H1 (cell line): ENCODE results near the gene GSTM2. TPM values are rescaled to one million over a fixed set of nuclear protein-coding genes. Genes with fewer than 3 reads are reported as not detected.

Source experiments
- CTCF ChIA-PET: fragments of 300-600 bp; sonication (Branson Sonifier 250); formaldehyde crosslinking; loops from one replicate; lab custom pipeline; 2021; ENCODE audit not compliant: partially characterized antibody; lab: Charles Lee
- POLR2A ChIA-PET: fragments of 300-600 bp; sonication (Branson Sonifier 250); formaldehyde crosslinking; loops from one replicate; lab custom pipeline; 2021; ENCODE audit warnings: inconsistent platforms; ENCODE audit not compliant: partially characterized antibody; lab: Charles Lee
- DNase-seq, 2 experiments: peaks; one replicate each; pipeline versions ENCODE4 v3.0.0 to v3.0.0-alpha.2; 2010 to 2022; ENCODE audit warnings: low spot score in 2 of 2, low read depth in 1 of 2, mixed read lengths in 1 of 2
- FAIRE-seq: peaks from 2 replicates; lab custom pipeline; 2011; peaks lifted over from hg19 to GRCh38; lab: Jason Lieb, UNC
- H2AFZ ChIP-seq: 2 replicates; pipeline ENCODE4 v1.8.1; 2012; ENCODE audit warnings: low read length, inconsistent platforms
- H2AK5ac ChIP-seq: 2 replicates; pipeline ENCODE4 v1.6.1; 2013; ENCODE audit warnings: low read depth, low read length
- H2BK120ac ChIP-seq: replicated peaks from 2 replicates; pipeline ENCODE3; 2013; ENCODE audit warnings: low read depth, low read length, inconsistent platforms
- H2BK12ac ChIP-seq: 2 replicates; pipeline ENCODE4 v1.6.1; 2013; ENCODE audit warnings: low read depth, low read length
- H2BK15ac ChIP-seq: 2 replicates; pipeline ENCODE4 v1.6.1; 2013; ENCODE audit warnings: low read length
- H2BK20ac ChIP-seq: 2 replicates; pipeline ENCODE4 v1.6.1; 2013; ENCODE audit warnings: low read length
- H2BK5ac ChIP-seq: 2 replicates; pipeline ENCODE4 v1.6.1; 2013; ENCODE audit warnings: low read depth, low read length
- H3K14ac ChIP-seq: 2 replicates; pipeline ENCODE4 v1.6.1; 2013; ENCODE audit warnings: inconsistent platforms; ENCODE audit not compliant: insufficient read length
- H3K18ac ChIP-seq: 2 replicates; pipeline ENCODE4 v1.6.1; 2013; ENCODE audit warnings: low read length; ENCODE audit errors: extremely low read depth
- H3K23ac ChIP-seq: 2 replicates; pipeline ENCODE4 v1.6.1; 2013; ENCODE audit warnings: inconsistent platforms; ENCODE audit not compliant: insufficient read length
- H3K23me2 ChIP-seq: 2 replicates; pipeline ENCODE4 v1.6.1; 2013; ENCODE audit warnings: low read depth, low read length
- H3K27ac ChIP-seq: 2 replicates; pipeline ENCODE4 v1.6.1; 2011; ENCODE audit warnings: low read depth, low read length, inconsistent platforms
- H3K27me3 ChIP-seq, 4 experiments: replicated peaks in 1 of 4; 1 replicate in 1 of 4; 2 replicates in 3 of 4; pipeline versions ENCODE4 v1.6.1 to v1.8.1; 2011 to 2013; ENCODE audit warnings: low read length in 3 of 4, mild to moderate bottlenecking in 3 of 4, inconsistent platforms in 2 of 4, mixed read lengths in 2 of 4, moderate library complexity in 1 of 4; ENCODE audit not compliant: control insufficient read depth in 3 of 4, insufficient read depth in 3 of 4; ENCODE audit errors: extremely low read depth in 1 of 4
- H3K36me3 ChIP-seq, 4 experiments: 2 replicates each; pipeline versions ENCODE4 v1.6.1 to v1.8.1; 2011 to 2013; ENCODE audit warnings: mild to moderate bottlenecking in 4 of 4, low read length in 3 of 4, moderate library complexity in 2 of 4, control low read depth in 1 of 4, inconsistent platforms in 1 of 4; ENCODE audit not compliant: insufficient read depth in 4 of 4, control insufficient read depth in 2 of 4
- H3K4ac ChIP-seq: replicated peaks from 2 replicates; pipeline ENCODE3; 2013; ENCODE audit warnings: low read length, low read depth, mixed read lengths, inconsistent platforms; ENCODE audit not compliant: insufficient read length
- H3K4me1 ChIP-seq, 4 experiments: replicated peaks in 1 of 4; 1 replicate in 1 of 4; 2 replicates in 3 of 4; pipeline versions ENCODE4 v1.6.1 to v1.8.1; 2011 to 2013; ENCODE audit warnings: low read length in 3 of 4, inconsistent platforms in 2 of 4, mixed read lengths in 1 of 4; ENCODE audit not compliant: insufficient read depth in 4 of 4, control insufficient read depth in 3 of 4
- H3K4me2 ChIP-seq, 2 experiments: 2 replicates each; pipeline versions ENCODE4 v1.6.1 to v1.8.1; 2011 to 2013; ENCODE audit warnings: low read depth in 2 of 2, low read length in 2 of 2, control low read depth in 1 of 2, inconsistent platforms in 1 of 2, mild to moderate bottlenecking in 1 of 2; ENCODE audit not compliant: insufficient read depth in 1 of 2
- H3K4me3 ChIP-seq, 4 experiments: fragments of 200-600, 300-600 bp in 1 of 4; sonication (generic), shearing (Covaris generic), sonication (Bioruptor Twin) in 1 of 4; 2 replicates each; pipeline versions ENCODE4 v1.5.1 to v1.8.1; 2011 to 2016; ENCODE audit warnings: low read length in 4 of 4, low read depth in 3 of 4, control low read depth in 2 of 4, inconsistent platforms in 2 of 4, mild to moderate bottlenecking in 2 of 4, mixed read lengths in 1 of 4, moderate library complexity in 1 of 4; ENCODE audit not compliant: insufficient read depth in 2 of 4; ENCODE audit errors: extremely low read depth in 1 of 4
- H3K56ac ChIP-seq: replicated peaks from 2 replicates; pipeline ENCODE3; 2013; ENCODE audit warnings: low read depth, mild to moderate bottlenecking, mixed read lengths, low read length, inconsistent platforms; ENCODE audit not compliant: insufficient read length
- H3K79me1 ChIP-seq: 2 replicates; pipeline ENCODE4 v1.6.1; 2013; ENCODE audit warnings: low read depth, low read length, control low read depth
- H3K79me2 ChIP-seq, 2 experiments: 2 replicates each; pipeline versions ENCODE4 v1.6.1 to v1.8.1; 2012 to 2013; ENCODE audit warnings: low read length in 2 of 2, mild to moderate bottlenecking in 2 of 2, inconsistent platforms in 1 of 2; ENCODE audit not compliant: insufficient read depth in 2 of 2, control insufficient read depth in 1 of 2
- H3K9ac ChIP-seq, 4 experiments: replicated peaks in 1 of 4; 1 replicate in 1 of 4; 2 replicates in 3 of 4; pipeline versions ENCODE4 v1.6.1 to v1.8.1; 2011 to 2013; ENCODE audit warnings: low read depth in 3 of 4, low read length in 3 of 4, control low read depth in 2 of 4, mild to moderate bottlenecking in 2 of 4, moderate library complexity in 2 of 4, inconsistent platforms in 1 of 4; ENCODE audit errors: extremely low read depth in 1 of 4
- H3K9me3 ChIP-seq, 2 experiments: 2 replicates each; pipeline versions ENCODE4 v1.6.1 to v1.8.1; 2012 to 2013; ENCODE audit warnings: mild to moderate bottlenecking in 2 of 2, moderate library complexity in 2 of 2, control low read depth in 1 of 2, inconsistent platforms in 1 of 2, low read depth in 1 of 2, low read length in 1 of 2, mixed read lengths in 1 of 2; ENCODE audit not compliant: insufficient read depth in 2 of 2
- H4K20me1 ChIP-seq, 2 experiments: replicated peaks in 1 of 2; 2 replicates each; pipeline versions ENCODE3 to v1.8.1; 2011 to 2013; ENCODE audit warnings: inconsistent platforms in 2 of 2, low read length in 2 of 2, mild to moderate bottlenecking in 1 of 2; ENCODE audit not compliant: insufficient read depth in 2 of 2, control insufficient read depth in 1 of 2
- H4K5ac ChIP-seq: 2 replicates; pipeline ENCODE4 v1.6.1; 2013; ENCODE audit warnings: low read length, low read depth, mixed read lengths, inconsistent platforms; ENCODE audit not compliant: insufficient read length
- H4K8ac ChIP-seq: 2 replicates; pipeline ENCODE4 v1.8.0; 2013; ENCODE audit warnings: mild to moderate bottlenecking, moderate library complexity, low read length, inconsistent platforms; ENCODE audit not compliant: insufficient read depth; ENCODE audit errors: extremely low read depth
- H4K91ac ChIP-seq: replicated peaks from 2 replicates; pipeline ENCODE3; 2013; ENCODE audit warnings: low read length, mixed read lengths, inconsistent platforms; ENCODE audit not compliant: insufficient read length
- ATF3 ChIP-seq: IDR thresholded peaks from 2 replicates; pipeline ENCODE4 v1.6.1; 2011; ENCODE audit warnings: low read depth, mild to moderate bottlenecking, low read length; ENCODE audit not compliant: insufficient read depth
- EP300 ChIP-seq, 2 experiments: IDR thresholded peaks; 1 replicate in 1 of 2; 2 replicates in 1 of 2; pipeline ENCODE4 v1.6.1; 2011 to 2012; ENCODE audit warnings: low read depth in 2 of 2, low read length in 2 of 2, mild to moderate bottlenecking in 2 of 2, borderline replicate concordance in 1 of 2, inconsistent platforms in 1 of 2, moderate library complexity in 1 of 2
- POLR2A ChIP-seq, 2 experiments: IDR thresholded peaks; 1 replicate in 1 of 2; 2 replicates in 1 of 2; pipeline ENCODE4 v1.6.1; 2011; ENCODE audit warnings: low read depth in 2 of 2, low read length in 2 of 2, mild to moderate bottlenecking in 2 of 2; ENCODE audit errors: control extremely low read depth in 1 of 2
- WGBS, 2 experiments: shearing (Covaris generic) in 1 of 2; methylation state at CpG; one replicate each; pipeline versions ENCODE4 v1.1.6 to v1.1.7; 2013 to 2015; ENCODE audit warnings: low lambda C conversion rate in 2 of 2, mixed read lengths in 2 of 2, inconsistent platforms in 1 of 2, low coverage in 1 of 2, missing lambda C conversion rate in 1 of 2; ENCODE audit not compliant: insufficient replicate concordance in 2 of 2, insufficient coverage in 1 of 2, insufficient read length in 1 of 2; ENCODE audit errors: extremely low coverage in 1 of 2, missing lambda C conversion rate in 1 of 2; 5-methylcytosine and 5-hydroxymethylcytosine counted together
- polyA plus RNA-seq, 7 experiments: library from polyadenylated mRNA; depleted of rRNA in 3 of 7; stranded (reverse) in 5 of 7; unstranded in 2 of 7; fragments of >200 nt in 5 of 7; fragments of 200-250 nt in 2 of 7; gene quantifications; 1 replicate in 5 of 7; 2 replicates in 1 of 7; 4 replicates in 1 of 7; pipeline versions ENCODE4 v1.2.1 to v1.2.3, GENCODE V29; 2011 to 2013; ENCODE audit warnings: missing spikeins in 2 of 7, mixed read lengths in 2 of 7
- total RNA-seq: library from RNA; stranded (reverse); fragmentation: NEBNext Ultra II Directional; extraction: Animal tissue kit (Norgen Biotek cat#: 25700); gene quantifications from 2 replicates; pipeline ENCODE4 v1.2.1, GENCODE V29; 2021

The GSTM2 gene
- total and polyA plus RNA-seq, 2 of the 8 experiments (the other 6 are each of a cell fraction or from before 2014, with no cell fraction given): 9.6 to 23.1 TPM

- H3K79me1 ChIP-seq: no peaks in the 10 kb centered on the region
- FAIRE-seq: no peak
- H4K5ac ChIP-seq: no peak overlapping the region
- no peak overlapping the region for H2BK15ac ChIP-seq
- no peak overlapping the region for H3K4ac ChIP-seq
- H3K56ac ChIP-seq: no peak overlapping the region
- H2AFZ ChIP-seq: no peak overlapping the region
- no peak overlapping the region for H3K9ac ChIP-seq
- no peaks in the 10 kb centered on the region for H4K20me1 ChIP-seq
- no peak overlapping the region for H3K14ac ChIP-seq
- H2BK20ac ChIP-seq: no peak overlapping the region
- H3K9me3 ChIP-seq: no peaks in the 10 kb centered on the region
- POLR2A ChIA-PET: no interaction called here
- no peak overlapping the region for H2BK5ac ChIP-seq
- H2BK12ac ChIP-seq: no peak overlapping the region
- H4K8ac ChIP-seq: no peak overlapping the region
- 98% methylated on average over 5 of the region's 5 CpGs; no CpG with 5 or more reads in 1 of the 2 experiments for WGBS, 2 experiments
- H3K23ac ChIP-seq: no peak overlapping the region
- no peaks in the 10 kb centered on the region for H3K36me3 ChIP-seq
- TF ChIP-seq POLR2A (IDR thresholded peaks at IDR 0.05; ENCODE audit: control extremely low read depth in 1 of 2, low read depth in 2 of 2, low read length in 2 of 2) (no peak), ATF3 (no peak), EP300 (IDR thresholded peaks at IDR 0.05; ENCODE audit: borderline replicate concordance in 1 of 2, low read depth in 2 of 2, low read length in 2 of 2) (no peak)
- H3K23me2 ChIP-seq: no peaks in the 10 kb centered on the region
- no peak overlapping the region for H3K27ac ChIP-seq
- H2BK120ac ChIP-seq: no peak overlapping the region
- CTCF ChIA-PET: interaction anchor here (0.7 to 7.4 kb wide), 13 partner anchors 13 to 82 kb away, joined by 3 to 51 read pairs (median 4); partner anchors contain the start of gene GSTM1
- H2AK5ac ChIP-seq: no peak overlapping the region
- H3K4me3 ChIP-seq: no peak overlapping the region
- no peak overlapping the region for H4K91ac ChIP-seq
- DNase-seq: no peak
- H3K79me2 ChIP-seq: no peaks in the 10 kb centered on the region
- H3K4me1 ChIP-seq: no peaks in the 10 kb centered on the region
- no peak overlapping the region for H3K18ac ChIP-seq
- peaks cover 0 to under 1% (median 0%) of the 10 kb centered on the region in 4 experiments; a peak in 1 of 7 replicates for H3K27me3 ChIP-seq
- no peak overlapping the region for H3K4me2 ChIP-seq
Observed at GRCh38 chr1:109717729-109718128, 49.9 kb downstream of the GSTM2 start.
